Stomach smooth muscle (tissue), 2 donors: ENCODE results near the gene PLEKHB2.
"Not testable (repeated sequence)": the region's sequence is repeated elsewhere in the genome, so short reads cannot be mapped to it uniquely, and the experiment has no call there.

ENCODE experiments used
- H3K27ac ChIP-seq: one replicate; pipeline ENCODE4 v1.7.0; 2013; ENCODE audit warnings: mild to moderate bottlenecking, low read length, inconsistent platforms
- H3K27me3 ChIP-seq, 2 donors: one replicate each; pipeline ENCODE4 v1.7.0; 2013; ENCODE audit warnings: low read length in 2 of 2; ENCODE audit not compliant: insufficient read depth in 2 of 2, control insufficient read depth in 1 of 2
- H3K36me3 ChIP-seq, 2 donors: one replicate each; pipeline ENCODE4 v1.7.0; 2013; ENCODE audit warnings: low read length in 2 of 2; ENCODE audit not compliant: control insufficient read depth in 2 of 2, insufficient read depth in 2 of 2
- H3K4me1 ChIP-seq: one replicate; pipeline ENCODE4 v1.7.0; 2013; ENCODE audit warnings: low read length; ENCODE audit not compliant: control insufficient read depth, insufficient read depth
- H3K4me3 ChIP-seq, 2 donors: one replicate each; pipeline ENCODE4 v1.7.0; 2013; ENCODE audit warnings: low read length in 2 of 2
- H3K9ac ChIP-seq, 2 donors: one replicate each; pipeline ENCODE4 v1.7.0; 2013; ENCODE audit warnings: low read length in 2 of 2, mild to moderate bottlenecking in 1 of 2
- H3K9me3 ChIP-seq, 2 donors: one replicate each; pipeline ENCODE4 v1.7.0; 2013; ENCODE audit warnings: low read length in 2 of 2; ENCODE audit not compliant: control insufficient read depth in 2 of 2
- donor health status: healthy.
- donor health status: Pancreatic carcinoma.

The PLEKHB2 gene

GRCh38 chr2:131156452-131157149 is 51.5 kb downstream of the PLEKHB2 start:
- Histone ChIP-seq H3K9me3 (no peaks in the 10 kb centered on the region), H3K36me3 (no peaks in the 10 kb centered on the region), H3K9ac (no peak overlapping the region), H3K27ac (no peak overlapping the region), H3K27me3 (no peaks in the 10 kb centered on the region), H3K4me3 (no peak overlapping the region), H3K4me1 (no peaks in the 10 kb centered on the region)

GRCh38 chr2:131165562-131165961 is 60.4 kb downstream of the PLEKHB2 start:
- H3K4me1 ChIP-seq, H3K27ac ChIP-seq, H3K36me3 ChIP-seq, H3K27me3 ChIP-seq, H3K9me3 ChIP-seq, H3K4me3 ChIP-seq, H3K9ac ChIP-seq: not testable (repeated sequence)

DNA sequence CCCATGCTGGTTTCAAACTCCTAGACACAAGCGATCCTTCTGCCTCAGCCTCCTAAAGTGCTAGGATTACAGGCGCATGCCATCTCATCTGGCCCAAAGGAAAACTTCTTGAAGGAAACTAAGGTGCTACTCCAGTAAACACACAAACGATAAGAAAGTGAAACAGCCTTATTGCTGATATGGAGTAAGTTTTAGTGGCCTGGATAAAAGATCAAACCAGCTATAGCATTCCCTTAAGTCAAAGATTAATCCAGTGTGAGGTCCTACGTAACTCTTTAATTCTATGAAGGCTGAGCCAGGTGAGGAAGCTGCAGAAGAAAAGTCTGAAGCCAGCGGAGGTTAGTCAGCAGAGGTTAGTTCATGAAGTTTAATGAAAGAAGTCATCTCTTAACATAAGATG is 63.4 kb downstream of the PLEKHB2 start:
- Histone ChIP-seq H3K4me1 (no peaks in the 10 kb centered on the region), H3K9me3 (no peaks in the 10 kb centered on the region), H3K27me3 (no peaks in the 10 kb centered on the region), H3K9ac (no peak overlapping the region), H3K4me3 (no peak overlapping the region), H3K27ac (no peak overlapping the region), H3K36me3 (no peaks in the 10 kb centered on the region)

DNA sequence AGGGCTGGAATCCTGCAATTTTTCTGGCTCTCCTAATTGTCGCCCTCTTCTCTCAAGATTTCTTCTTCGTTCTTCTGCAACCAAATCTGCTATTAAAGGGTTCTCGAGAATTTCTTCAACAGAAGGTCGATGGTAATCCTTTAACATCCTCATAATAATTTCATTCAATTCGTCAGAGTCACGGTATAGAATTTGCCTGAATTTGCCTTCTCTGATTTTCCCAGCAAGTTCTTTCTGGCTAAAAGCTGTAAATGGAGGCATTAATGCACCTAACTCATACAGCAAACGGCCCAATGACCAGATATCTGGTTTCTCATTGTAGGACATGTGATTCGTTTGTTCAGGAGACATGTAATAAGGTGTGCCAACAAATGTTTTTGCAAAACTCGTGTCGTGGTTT is 72.9 kb downstream of the PLEKHB2 start:
- H3K4me3 ChIP-seq, H3K36me3 ChIP-seq, H3K9ac ChIP-seq, H3K9me3 ChIP-seq, H3K27ac ChIP-seq, H3K27me3 ChIP-seq, H3K4me1 ChIP-seq: not testable (repeated sequence)

DNA sequence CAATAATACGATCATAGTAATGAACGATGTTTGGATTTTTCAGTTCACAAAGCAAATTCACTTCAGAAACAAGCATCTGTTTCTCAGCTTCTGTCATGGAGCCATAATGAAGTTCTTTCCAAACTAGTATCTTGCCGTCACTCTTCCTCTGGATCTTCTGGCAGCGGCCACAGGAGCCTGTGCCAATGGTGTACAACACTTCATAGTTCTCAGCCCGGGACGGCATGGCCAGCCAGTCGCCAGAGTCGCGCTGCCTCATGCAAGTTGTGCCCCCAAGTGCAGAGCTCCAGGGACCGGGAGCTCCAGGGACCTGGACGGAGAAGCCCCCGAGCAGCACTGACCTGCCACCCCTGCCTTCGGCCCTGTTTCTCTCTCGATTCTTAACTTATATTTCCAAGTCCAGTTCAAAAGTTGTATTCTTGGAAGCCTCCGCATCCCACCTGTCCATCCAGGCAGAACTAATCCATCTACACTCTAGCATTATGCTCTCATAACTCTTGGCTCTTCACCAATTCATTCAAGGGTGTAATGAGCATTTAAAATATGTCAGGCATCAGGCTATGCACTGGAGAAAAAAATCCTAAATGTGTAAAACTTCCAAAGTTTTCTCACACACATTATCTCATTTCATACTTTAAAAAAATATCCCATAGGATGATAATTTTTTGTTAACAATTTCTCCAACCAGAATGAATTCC is 73.7 kb downstream of the PLEKHB2 start:
- H3K9me3 ChIP-seq, H3K4me1 ChIP-seq, H3K4me3 ChIP-seq, H3K27me3 ChIP-seq, H3K9ac ChIP-seq, H3K27ac ChIP-seq, H3K36me3 ChIP-seq: not testable (repeated sequence)

DNA sequence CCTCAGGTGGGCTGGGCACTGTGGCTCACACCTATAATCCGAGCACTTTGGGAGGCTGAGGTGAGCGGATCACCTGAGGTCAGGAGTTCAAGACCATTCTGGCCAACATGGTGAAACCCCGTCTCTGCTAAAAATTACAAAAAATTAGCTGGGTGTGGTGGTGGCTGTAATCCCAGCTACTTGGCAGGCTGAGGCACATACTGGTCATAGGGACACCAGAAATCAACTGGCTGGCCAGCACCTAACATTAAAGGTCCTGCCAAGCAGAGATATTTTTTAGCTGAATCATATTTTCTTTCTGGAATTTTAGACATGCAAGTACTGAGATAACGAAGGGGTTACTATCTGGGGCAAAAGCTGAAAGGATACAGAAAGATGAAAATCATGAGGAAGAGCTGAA is 76.3 kb downstream of the PLEKHB2 start:
- H3K4me1 ChIP-seq, H3K4me3 ChIP-seq, H3K27ac ChIP-seq, H3K9me3 ChIP-seq, H3K36me3 ChIP-seq, H3K27me3 ChIP-seq, H3K9ac ChIP-seq: not testable (repeated sequence)

- not testable (repeated sequence) for H3K27me3 ChIP-seq, H3K4me1 ChIP-seq, H3K4me3 ChIP-seq, H3K36me3 ChIP-seq, H3K27ac ChIP-seq, H3K9me3 ChIP-seq, H3K9ac ChIP-seq
Measured at GRCh38 chr2:131193421-131193820, 88.3 kb downstream of the PLEKHB2 start.

GRCh38 chr2:131196186-131196585 is 91.0 kb downstream of the PLEKHB2 start:
- H3K9ac ChIP-seq, H3K27ac ChIP-seq, H3K36me3 ChIP-seq, H3K9me3 ChIP-seq, H3K27me3 ChIP-seq, H3K4me3 ChIP-seq, H3K4me1 ChIP-seq: not testable (repeated sequence)
